Ishikawa (cell line): ENCODE data around the gene CYSTM1.

Source experiments
- CEBPB ChIP-seq: IDR thresholded peaks from 2 replicates; pipeline ENCODE4 v1.6.1; 2012
- EGR1 ChIP-seq: IDR thresholded peaks from 2 replicates; pipeline ENCODE4 v1.6.1; 2012
- EP300 ChIP-seq: IDR thresholded peaks from 2 replicates; pipeline ENCODE4 v1.6.1; 2012; ENCODE audit warnings: borderline replicate concordance
- FOXM1 ChIP-seq: IDR thresholded peaks from 2 replicates; pipeline ENCODE4 v1.6.1; 2012; ENCODE audit warnings: low read depth, borderline replicate concordance
- MAX ChIP-seq: IDR thresholded peaks from 2 replicates; pipeline ENCODE4 v1.6.1; 2012
- NFIC ChIP-seq: IDR thresholded peaks from 2 replicates; pipeline ENCODE4 v1.6.1; 2012
- RAD21 ChIP-seq: IDR thresholded peaks from 2 replicates; pipeline ENCODE4 v1.6.1; 2012; ENCODE audit warnings: low read depth
- TAF1 ChIP-seq: IDR thresholded peaks from 2 replicates; pipeline ENCODE4 v1.6.1; 2012; ENCODE audit warnings: low read depth, mild to moderate bottlenecking
- TCF12 ChIP-seq: IDR thresholded peaks from 2 replicates; pipeline ENCODE4 v1.6.1; 2012; ENCODE audit warnings: low read depth
- TEAD4 ChIP-seq: IDR thresholded peaks from 2 replicates; pipeline ENCODE4 v1.6.1; 2012
- YY1 ChIP-seq: IDR thresholded peaks from 2 replicates; pipeline ENCODE4 v1.6.1; 2012; ENCODE audit warnings: low read depth
- ZBTB7A ChIP-seq: IDR thresholded peaks from 2 replicates; pipeline ENCODE4 v1.6.1; 2012; ENCODE audit warnings: low read depth
- TF ChIP-seq, protein P1 (sequence below): IDR thresholded peaks from 2 replicates; pipeline ENCODE4 v1.6.1; 2012; ENCODE audit warnings: low read depth, mild to moderate bottlenecking

GRCh38 chr5:140267201-140267540 lies 92.2 kb downstream of the CYSTM1 start:
- TF ChIP-seq, protein P1, sequence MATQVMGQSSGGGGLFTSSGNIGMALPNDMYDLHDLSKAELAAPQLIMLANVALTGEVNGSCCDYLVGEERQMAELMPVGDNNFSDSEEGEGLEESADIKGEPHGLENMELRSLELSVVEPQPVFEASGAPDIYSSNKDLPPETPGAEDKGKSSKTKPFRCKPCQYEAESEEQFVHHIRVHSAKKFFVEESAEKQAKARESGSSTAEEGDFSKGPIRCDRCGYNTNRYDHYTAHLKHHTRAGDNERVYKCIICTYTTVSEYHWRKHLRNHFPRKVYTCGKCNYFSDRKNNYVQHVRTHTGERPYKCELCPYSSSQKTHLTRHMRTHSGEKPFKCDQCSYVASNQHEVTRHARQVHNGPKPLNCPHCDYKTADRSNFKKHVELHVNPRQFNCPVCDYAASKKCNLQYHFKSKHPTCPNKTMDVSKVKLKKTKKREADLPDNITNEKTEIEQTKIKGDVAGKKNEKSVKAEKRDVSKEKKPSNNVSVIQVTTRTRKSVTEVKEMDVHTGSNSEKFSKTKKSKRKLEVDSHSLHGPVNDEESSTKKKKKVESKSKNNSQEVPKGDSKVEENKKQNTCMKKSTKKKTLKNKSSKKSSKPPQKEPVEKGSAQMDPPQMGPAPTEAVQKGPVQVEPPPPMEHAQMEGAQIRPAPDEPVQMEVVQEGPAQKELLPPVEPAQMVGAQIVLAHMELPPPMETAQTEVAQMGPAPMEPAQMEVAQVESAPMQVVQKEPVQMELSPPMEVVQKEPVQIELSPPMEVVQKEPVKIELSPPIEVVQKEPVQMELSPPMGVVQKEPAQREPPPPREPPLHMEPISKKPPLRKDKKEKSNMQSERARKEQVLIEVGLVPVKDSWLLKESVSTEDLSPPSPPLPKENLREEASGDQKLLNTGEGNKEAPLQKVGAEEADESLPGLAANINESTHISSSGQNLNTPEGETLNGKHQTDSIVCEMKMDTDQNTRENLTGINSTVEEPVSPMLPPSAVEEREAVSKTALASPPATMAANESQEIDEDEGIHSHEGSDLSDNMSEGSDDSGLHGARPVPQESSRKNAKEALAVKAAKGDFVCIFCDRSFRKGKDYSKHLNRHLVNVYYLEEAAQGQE = no peak
- TF ChIP-seq EP300 (no peak), FOXM1 (no peak), EGR1 (no peak), NFIC (no peak), TAF1 (no peak), CEBPB (no peak), RAD21 (no peak), MAX (no peak), YY1 (no peak), TEAD4 (no peak), TCF12 (no peak), ZBTB7A (no peak)
